HL-60 (cell line): Measurements from ENCODE around the gene USP24.

ENCODE experiments used
- DNase-seq, 2 experiments: peaks; one replicate each; pipeline ENCODE4 v3.0.0-alpha.2; 2010 to 2020; ENCODE audit warnings: low read depth in 1 of 2, low spot score in 1 of 2
- H3K27ac ChIP-seq: fragments of 250-450 bp; sonication (Bioruptor Pico); replicated peaks from 2 replicates; pipeline ENCODE4 v1.5.1; 2020; ENCODE audit warnings: mild to moderate bottlenecking, moderate library complexity
- H3K27me3 ChIP-seq: fragments of 250-450 bp; sonication (Bioruptor Pico); 2 replicates; pipeline ENCODE4 v1.5.1; 2021; ENCODE audit warnings: mild to moderate bottlenecking, moderate library complexity; ENCODE audit not compliant: insufficient read depth, poor library complexity, severe bottlenecking
- H3K4me3 ChIP-seq: replicated peaks from 2 replicates; pipeline ENCODE4 v1.5.1; 2011; ENCODE audit warnings: mild to moderate bottlenecking, control low read depth, low read length; ENCODE audit not compliant: insufficient read depth
- GABPA ChIP-seq: IDR thresholded peaks from 2 replicates; pipeline ENCODE4 v1.6.1; 2012; ENCODE audit warnings: low read depth
- POLR2AphosphoS5 ChIP-seq: IDR thresholded peaks from 2 replicates; pipeline ENCODE4 v1.6.1; 2012; ENCODE audit warnings: low read depth
- SPI1 ChIP-seq: IDR thresholded peaks from 2 replicates; pipeline ENCODE4 v1.6.1; 2012; ENCODE audit warnings: low read depth, mild to moderate bottlenecking, borderline replicate concordance
- TF ChIP-seq, protein P1 (sequence below): IDR thresholded peaks from one replicate; pipeline ENCODE4 v1.5.1; 2011; ENCODE audit warnings: low read length, control low read depth, inconsistent platforms; ENCODE audit not compliant: insufficient read depth
- TF ChIP-seq, protein P2 (sequence below): IDR thresholded peaks from 2 replicates; pipeline ENCODE4 v1.6.1; 2012; ENCODE audit warnings: low read depth; ENCODE audit not compliant: insufficient replicate concordance

Gene USP24

DNA sequence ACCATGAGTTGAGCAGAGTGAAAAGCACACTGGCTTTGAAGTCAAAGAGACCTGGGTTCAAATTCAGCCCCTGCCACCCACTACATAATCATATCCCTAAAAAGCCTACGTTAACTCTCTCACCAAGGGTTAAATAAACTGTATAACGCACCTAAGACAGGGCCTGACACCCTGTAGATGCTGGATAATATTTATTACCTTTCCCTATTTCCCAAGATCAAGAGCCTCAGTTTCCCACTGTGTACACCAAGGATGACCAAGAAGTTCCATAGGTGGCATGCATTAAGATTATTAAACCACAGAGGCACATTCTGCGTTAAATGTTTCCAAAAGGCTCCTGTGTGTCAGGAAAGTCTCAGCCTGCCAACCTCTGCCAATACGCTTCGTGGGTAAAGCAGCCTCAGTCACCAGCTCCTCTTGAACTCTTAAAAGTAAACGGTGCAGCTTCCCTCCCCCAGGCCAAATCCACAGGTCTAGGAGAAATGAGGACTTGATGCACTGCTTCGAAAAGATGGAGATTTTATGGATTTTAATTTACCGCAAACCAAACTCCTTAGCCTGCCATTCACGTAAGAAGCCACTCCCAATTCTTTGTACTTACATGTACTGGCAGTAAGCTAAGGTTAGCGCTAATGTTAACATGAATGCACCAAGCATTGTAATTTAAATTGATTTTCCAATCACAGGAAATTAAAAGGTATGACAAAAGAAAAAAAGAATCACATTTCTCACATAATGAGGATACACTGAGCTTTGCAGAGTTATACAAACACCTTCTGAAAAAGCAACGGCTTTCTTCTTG, 2.6 kb downstream of the USP24 start:
- H3K4me3 ChIP-seq: peak overlapping the region; percentile 89
- peak in 1 of 2 experiments; percentile 28 for DNase-seq
- H3K27me3 ChIP-seq: no peaks in the 10 kb centered on the region
- TF ChIP-seq GABPA (no peak), SPI1 (no peak), POLR2AphosphoS5 (no peak)
- TF ChIP-seq, protein P1, sequence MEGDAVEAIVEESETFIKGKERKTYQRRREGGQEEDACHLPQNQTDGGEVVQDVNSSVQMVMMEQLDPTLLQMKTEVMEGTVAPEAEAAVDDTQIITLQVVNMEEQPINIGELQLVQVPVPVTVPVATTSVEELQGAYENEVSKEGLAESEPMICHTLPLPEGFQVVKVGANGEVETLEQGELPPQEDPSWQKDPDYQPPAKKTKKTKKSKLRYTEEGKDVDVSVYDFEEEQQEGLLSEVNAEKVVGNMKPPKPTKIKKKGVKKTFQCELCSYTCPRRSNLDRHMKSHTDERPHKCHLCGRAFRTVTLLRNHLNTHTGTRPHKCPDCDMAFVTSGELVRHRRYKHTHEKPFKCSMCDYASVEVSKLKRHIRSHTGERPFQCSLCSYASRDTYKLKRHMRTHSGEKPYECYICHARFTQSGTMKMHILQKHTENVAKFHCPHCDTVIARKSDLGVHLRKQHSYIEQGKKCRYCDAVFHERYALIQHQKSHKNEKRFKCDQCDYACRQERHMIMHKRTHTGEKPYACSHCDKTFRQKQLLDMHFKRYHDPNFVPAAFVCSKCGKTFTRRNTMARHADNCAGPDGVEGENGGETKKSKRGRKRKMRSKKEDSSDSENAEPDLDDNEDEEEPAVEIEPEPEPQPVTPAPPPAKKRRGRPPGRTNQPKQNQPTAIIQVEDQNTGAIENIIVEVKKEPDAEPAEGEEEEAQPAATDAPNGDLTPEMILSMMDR: no peak
- TF ChIP-seq, protein P2, sequence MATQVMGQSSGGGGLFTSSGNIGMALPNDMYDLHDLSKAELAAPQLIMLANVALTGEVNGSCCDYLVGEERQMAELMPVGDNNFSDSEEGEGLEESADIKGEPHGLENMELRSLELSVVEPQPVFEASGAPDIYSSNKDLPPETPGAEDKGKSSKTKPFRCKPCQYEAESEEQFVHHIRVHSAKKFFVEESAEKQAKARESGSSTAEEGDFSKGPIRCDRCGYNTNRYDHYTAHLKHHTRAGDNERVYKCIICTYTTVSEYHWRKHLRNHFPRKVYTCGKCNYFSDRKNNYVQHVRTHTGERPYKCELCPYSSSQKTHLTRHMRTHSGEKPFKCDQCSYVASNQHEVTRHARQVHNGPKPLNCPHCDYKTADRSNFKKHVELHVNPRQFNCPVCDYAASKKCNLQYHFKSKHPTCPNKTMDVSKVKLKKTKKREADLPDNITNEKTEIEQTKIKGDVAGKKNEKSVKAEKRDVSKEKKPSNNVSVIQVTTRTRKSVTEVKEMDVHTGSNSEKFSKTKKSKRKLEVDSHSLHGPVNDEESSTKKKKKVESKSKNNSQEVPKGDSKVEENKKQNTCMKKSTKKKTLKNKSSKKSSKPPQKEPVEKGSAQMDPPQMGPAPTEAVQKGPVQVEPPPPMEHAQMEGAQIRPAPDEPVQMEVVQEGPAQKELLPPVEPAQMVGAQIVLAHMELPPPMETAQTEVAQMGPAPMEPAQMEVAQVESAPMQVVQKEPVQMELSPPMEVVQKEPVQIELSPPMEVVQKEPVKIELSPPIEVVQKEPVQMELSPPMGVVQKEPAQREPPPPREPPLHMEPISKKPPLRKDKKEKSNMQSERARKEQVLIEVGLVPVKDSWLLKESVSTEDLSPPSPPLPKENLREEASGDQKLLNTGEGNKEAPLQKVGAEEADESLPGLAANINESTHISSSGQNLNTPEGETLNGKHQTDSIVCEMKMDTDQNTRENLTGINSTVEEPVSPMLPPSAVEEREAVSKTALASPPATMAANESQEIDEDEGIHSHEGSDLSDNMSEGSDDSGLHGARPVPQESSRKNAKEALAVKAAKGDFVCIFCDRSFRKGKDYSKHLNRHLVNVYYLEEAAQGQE: no peak
- peak overlapping the region; percentile 80 for H3K27ac ChIP-seq

DNA sequence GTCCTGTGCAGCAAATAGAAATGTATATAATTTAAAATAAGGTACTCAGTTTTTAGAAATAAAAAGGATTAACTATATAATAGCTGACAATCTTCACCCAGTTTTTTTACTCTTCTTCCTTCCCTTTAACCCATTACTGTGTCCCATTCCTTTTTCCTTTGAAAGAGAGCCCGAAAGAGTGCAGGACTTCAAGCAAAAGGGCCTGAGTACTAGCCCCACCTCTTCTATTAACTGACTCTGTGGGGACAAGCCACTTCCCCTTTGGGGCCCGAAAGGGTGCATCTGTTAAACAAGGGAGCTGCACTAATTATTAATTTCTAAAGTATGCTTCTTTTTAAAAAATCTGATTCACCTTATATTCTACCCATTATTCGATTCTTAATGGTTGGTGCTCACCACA, 3.3 kb downstream of the USP24 start:
- peak in 1 of 2 experiments; percentile 75 for DNase-seq
- TF ChIP-seq POLR2AphosphoS5 (no peak), SPI1 (peak; percentile 95)
- Histone ChIP-seq H3K27ac (peak overlapping the region; percentile 80), H3K27me3 (no peaks in the 10 kb centered on the region), H3K4me3 (peak overlapping the region; percentile 89)

DNA sequence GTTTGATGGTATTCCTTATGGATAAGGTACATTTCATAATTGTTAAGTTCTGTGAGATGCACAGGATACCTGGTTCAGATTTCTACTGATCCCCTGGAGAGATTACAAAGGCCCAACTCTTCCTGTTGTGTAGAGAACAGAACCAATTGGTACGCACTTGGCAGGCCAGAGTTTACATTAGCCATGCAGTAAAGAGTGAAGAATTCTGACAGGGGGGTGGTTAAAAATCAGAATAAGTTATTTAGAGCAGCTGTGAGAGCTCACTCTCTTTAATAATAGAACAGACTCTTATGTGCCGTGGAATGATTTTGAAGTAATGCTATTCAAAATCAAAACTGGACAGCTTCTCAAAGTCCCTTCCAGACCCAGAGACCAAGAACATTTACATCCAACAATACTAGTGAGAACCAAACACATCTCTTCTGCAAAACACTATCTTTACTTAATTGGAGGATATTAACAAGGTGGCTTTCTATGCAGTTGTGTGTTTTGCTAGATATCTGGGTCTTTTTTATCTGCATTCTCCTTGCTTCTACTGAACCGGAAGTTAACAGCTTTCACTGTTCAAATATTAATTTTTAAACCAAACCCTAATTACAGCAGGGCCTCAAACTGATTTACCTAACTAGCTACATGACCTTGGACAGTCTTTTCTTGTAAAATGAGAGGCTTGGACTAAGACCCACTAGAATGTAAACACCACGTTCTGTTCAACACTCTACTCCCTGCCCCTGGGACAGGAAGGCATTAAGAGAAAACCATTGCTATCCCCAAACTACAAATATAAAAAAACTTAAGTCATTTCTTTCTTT, 4.0 kb downstream of the USP24 start:
- Histone ChIP-seq H3K27ac (peak overlapping the region; percentile 80), H3K27me3 (no peaks in the 10 kb centered on the region), H3K4me3 (no peak overlapping the region; the same call in 1 of the 2 replicates)
- no peak for DNase-seq
- TF ChIP-seq, protein P1: no peak
- TF ChIP-seq, protein P2: no peak
- no peak for TF ChIP-seq SPI1
- TF ChIP-seq GABPA: no peak
- no peak for TF ChIP-seq POLR2AphosphoS5

DNA sequence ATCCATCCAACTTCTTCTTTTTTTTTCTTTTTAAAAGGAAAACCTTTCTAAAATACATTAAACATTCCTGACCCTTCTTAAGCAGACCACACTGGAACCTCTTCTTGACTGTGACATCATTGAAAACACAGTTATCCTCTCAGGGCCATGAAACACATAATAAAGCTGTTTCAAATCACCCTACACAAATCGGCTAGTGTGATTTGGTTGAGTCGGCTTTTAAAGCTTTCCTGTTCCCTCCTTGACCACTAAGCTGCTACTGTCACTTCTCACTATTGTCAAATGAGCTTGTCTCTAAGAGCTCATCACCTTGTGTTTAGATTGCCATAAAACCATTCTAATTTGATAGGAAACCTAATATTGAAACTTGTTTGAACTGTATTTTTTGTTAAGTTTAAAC, 5.9 kb downstream of the USP24 start:
- no peak for TF ChIP-seq GABPA
- TF ChIP-seq POLR2AphosphoS5: no peak
- TF ChIP-seq, protein P1: no peak
- TF ChIP-seq SPI1: no peak
- TF ChIP-seq, protein P2: no peak
- DNase-seq: peak in 1 of 2 experiments; percentile 10
- no peaks in the 10 kb centered on the region for H3K27me3 ChIP-seq
- H3K27ac ChIP-seq: no peak overlapping the region
- H3K4me3 ChIP-seq: no peak overlapping the region
